ENCODE results near the gene SCML2. TPM values are rescaled to one million over a fixed set of nuclear protein-coding genes. Genes with fewer than 3 reads are reported as not detected.

SCML2 gene
- total RNA-seq (2022; extraction: Qiagen RNA extraction; ENCODE audit: low read depth): 6.8 to 8.9 TPM (median 7.3 TPM) in 5 replicates

GRCh38 chrX:18354369-18355223 is at the start of gene SCML2:
SCML2 (minus strand) TSS chrX:18354688; CDS start chrX:18334071, 20,617 bp downstream.

GRCh38 chrX:18220786-18221185 is 133.7 kb downstream of the SCML2 start, which contains the start of gene BEND2:
BEND2 (minus strand) TSS chrX:18220886; CDS start chrX:18220750, 136 bp downstream.

Other genes with a start within 250 kb of the SCML2 start
- not detected in 5 replicates for gene BEND2, start 133.8 kb downstream of the SCML2 start, total RNA-seq (2022; extraction: Qiagen RNA extraction; ENCODE audit: low read depth)
- gene CDKL5, start 70.9 kb upstream of the SCML2 start, total RNA-seq (2022; extraction: Qiagen RNA extraction; ENCODE audit: low read depth): 3.1 to 6.9 TPM (median 5.1 TPM) in 5 replicates